ENCODE data around the gene COL21A1. TPM values are rescaled to one million over a fixed set of nuclear protein-coding genes. Genes with fewer than 3 reads are reported as not detected.

COL21A1 gene
- total RNA-seq, 1 donor from 2014 or later = 0.57 TPM

DNA sequence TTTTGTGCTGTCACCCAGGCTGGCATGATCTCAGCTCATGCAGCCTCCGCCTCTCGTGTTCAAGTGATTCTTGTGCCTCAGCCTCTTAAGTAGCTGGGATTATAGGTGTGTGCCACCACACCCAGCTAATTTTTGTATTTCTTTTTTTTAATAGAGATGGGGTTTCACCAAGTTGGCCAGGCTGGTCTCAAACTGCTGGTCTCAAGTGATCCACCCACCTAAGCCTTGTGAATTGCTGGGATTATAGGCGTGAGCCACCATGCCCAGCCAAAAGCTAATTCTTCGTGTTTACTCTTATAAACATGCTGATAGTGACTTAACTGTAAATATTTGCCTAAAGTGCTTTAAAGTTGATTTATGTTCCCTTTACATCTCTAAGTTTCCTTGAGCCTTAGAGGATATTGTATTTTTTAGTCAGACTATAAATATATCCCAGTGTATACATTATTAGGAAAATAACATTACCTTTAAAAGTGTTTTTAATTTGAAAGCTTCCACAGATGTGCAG is 91.7 kb downstream of the COL21A1 start:
- Histone ChIP-seq H3K4me2 (ENCODE audit: low read length) (no peak overlapping the region), H2AFZ (ENCODE audit: low read depth, low read length) (no peak overlapping the region), H3K4me1 (ENCODE audit: insufficient read depth, low read length) (peaks cover 3% of the 10 kb centered on the region), H3K36me3 (ENCODE audit: insufficient read depth, low read length) (no peaks in the 10 kb centered on the region), H3K9me3 (ENCODE audit: insufficient read depth, low read depth, low read length) (peaks cover 7% of the 10 kb centered on the region), H3K9ac (ENCODE audit: low read length) (no peak overlapping the region), H3K27me3 (ENCODE audit: insufficient read depth, low read length) (no peaks in the 10 kb centered on the region), H4K20me1 (ENCODE audit: insufficient read depth, low read length) (no peaks in the 10 kb centered on the region), H3K79me2 (ENCODE audit: insufficient read depth, low read length) (no peaks in the 10 kb centered on the region), H3K4me3 (ENCODE audit: insufficient read depth, low read depth, low read length) (no peak overlapping the region), H3K27ac (ENCODE audit: low read depth, low read length) (no peak overlapping the region)
- DNase-seq (ENCODE audit: low read depth) = no peak
- no peak for TF ChIP-seq EZH2 (IDR thresholded peaks at IDR 0.05; ENCODE audit: insufficient read depth, low read length)
- TF ChIP-seq, protein P1, sequence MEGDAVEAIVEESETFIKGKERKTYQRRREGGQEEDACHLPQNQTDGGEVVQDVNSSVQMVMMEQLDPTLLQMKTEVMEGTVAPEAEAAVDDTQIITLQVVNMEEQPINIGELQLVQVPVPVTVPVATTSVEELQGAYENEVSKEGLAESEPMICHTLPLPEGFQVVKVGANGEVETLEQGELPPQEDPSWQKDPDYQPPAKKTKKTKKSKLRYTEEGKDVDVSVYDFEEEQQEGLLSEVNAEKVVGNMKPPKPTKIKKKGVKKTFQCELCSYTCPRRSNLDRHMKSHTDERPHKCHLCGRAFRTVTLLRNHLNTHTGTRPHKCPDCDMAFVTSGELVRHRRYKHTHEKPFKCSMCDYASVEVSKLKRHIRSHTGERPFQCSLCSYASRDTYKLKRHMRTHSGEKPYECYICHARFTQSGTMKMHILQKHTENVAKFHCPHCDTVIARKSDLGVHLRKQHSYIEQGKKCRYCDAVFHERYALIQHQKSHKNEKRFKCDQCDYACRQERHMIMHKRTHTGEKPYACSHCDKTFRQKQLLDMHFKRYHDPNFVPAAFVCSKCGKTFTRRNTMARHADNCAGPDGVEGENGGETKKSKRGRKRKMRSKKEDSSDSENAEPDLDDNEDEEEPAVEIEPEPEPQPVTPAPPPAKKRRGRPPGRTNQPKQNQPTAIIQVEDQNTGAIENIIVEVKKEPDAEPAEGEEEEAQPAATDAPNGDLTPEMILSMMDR (IDR thresholded peaks at IDR 0.05; ENCODE audit: insufficient read depth, low read depth, low read length) = no peak
- peaks cover 8% of the 10 kb centered on the region for H3K9me3 Mint-ChIP-seq (ENCODE audit: unreplicated experiment)
- no peak for FAIRE-seq
- no peak overlapping the region for H3K4me3 Mint-ChIP-seq (ENCODE audit: unreplicated experiment)
- no peaks in the 10 kb centered on the region for H3K27me3 Mint-ChIP-seq (ENCODE audit: low read depth, unreplicated experiment)
- no peaks in the 10 kb centered on the region for H3K4me1 Mint-ChIP-seq (ENCODE audit: low read depth, unreplicated experiment)
- H3K36me3 Mint-ChIP-seq (ENCODE audit: low read depth, unreplicated experiment) = no peaks in the 10 kb centered on the region
- H3K27ac Mint-ChIP-seq (ENCODE audit: unreplicated experiment) = no peak overlapping the region

DNA sequence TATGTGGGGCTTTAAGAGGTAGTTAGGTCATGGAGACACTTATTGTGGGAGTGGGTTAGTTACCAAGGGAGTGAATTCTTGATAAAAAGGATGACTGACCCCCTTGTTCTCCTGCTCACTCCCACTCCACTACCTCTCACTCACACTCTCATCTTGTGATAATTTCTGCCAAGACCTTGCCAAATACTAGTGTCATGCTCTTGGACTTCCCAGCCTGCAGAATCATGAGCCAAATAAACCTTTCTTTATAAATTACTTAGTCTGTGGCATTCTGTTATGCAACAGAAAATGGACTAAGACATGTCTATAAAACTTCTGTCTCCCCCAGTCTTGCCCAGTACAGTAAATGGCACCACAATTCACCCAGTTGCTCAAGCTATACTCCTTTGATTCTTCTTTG is 93.3 kb downstream of the COL21A1 start:
- H3K79me2 ChIP-seq (ENCODE audit: insufficient read depth, low read length) = no peaks in the 10 kb centered on the region
- Mint-ChIP-seq H3K36me3 (ENCODE audit: low read depth, unreplicated experiment) (no peaks in the 10 kb centered on the region), H3K27ac (ENCODE audit: unreplicated experiment) (no peak overlapping the region), H3K4me3 (ENCODE audit: unreplicated experiment) (no peak overlapping the region), H3K27me3 (ENCODE audit: low read depth, unreplicated experiment) (no peaks in the 10 kb centered on the region), H3K9me3 (ENCODE audit: unreplicated experiment) (peaks cover 13% of the 10 kb centered on the region), H3K4me1 (ENCODE audit: low read depth, unreplicated experiment) (no peaks in the 10 kb centered on the region)
- no peak for TF ChIP-seq EZH2 (IDR thresholded peaks at IDR 0.05; ENCODE audit: insufficient read depth, low read length)
- TF ChIP-seq, protein P1 (IDR thresholded peaks at IDR 0.05; ENCODE audit: insufficient read depth, low read depth, low read length) = no peak
- no peak overlapping the region for H3K27ac ChIP-seq (ENCODE audit: low read depth, low read length)
- FAIRE-seq (no peak), DNase-seq (ENCODE audit: low read depth) (no peak)
- no peak overlapping the region for H3K4me2 ChIP-seq (ENCODE audit: low read length)
- no peaks in the 10 kb centered on the region for H3K27me3 ChIP-seq (ENCODE audit: insufficient read depth, low read length)
- no peak overlapping the region for H2AFZ ChIP-seq (ENCODE audit: low read depth, low read length)
- H3K9ac ChIP-seq (ENCODE audit: low read length) = no peak overlapping the region
- H3K4me3 ChIP-seq (ENCODE audit: insufficient read depth, low read depth, low read length) = no peak overlapping the region
- no peaks in the 10 kb centered on the region for H3K36me3 ChIP-seq (ENCODE audit: insufficient read depth, low read length)
- peaks cover 7% of the 10 kb centered on the region for H3K9me3 ChIP-seq (ENCODE audit: insufficient read depth, low read depth, low read length)
- H4K20me1 ChIP-seq (ENCODE audit: insufficient read depth, low read length) = no peaks in the 10 kb centered on the region
- H3K4me1 ChIP-seq (ENCODE audit: insufficient read depth, low read length) = peaks cover 3% of the 10 kb centered on the region

DNA sequence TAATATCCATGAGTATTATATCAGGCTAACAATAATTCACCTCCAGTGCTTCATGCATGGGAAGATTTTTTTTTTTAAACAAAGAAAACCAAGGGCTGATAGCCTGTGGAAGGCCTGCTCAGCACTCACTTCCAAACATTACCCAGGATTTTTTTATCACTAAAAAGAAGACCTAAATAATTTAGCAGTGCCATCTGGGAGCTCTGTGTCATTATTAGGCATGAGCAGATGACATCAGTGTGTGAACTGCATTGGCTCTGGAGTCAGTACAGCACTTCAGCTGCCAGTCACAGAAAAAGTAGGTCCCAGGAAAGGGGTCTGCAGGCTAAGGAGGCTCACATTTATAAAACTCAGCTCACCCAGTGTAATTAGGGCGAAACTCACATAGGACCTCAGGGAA is 94.8 kb downstream of the COL21A1 start:
- Histone ChIP-seq H3K36me3 (ENCODE audit: insufficient read depth, low read length) (no peaks in the 10 kb centered on the region), H3K4me2 (ENCODE audit: low read length) (no peak overlapping the region), H3K4me1 (ENCODE audit: insufficient read depth, low read length) (peaks cover 3% of the 10 kb centered on the region), H4K20me1 (ENCODE audit: insufficient read depth, low read length) (no peaks in the 10 kb centered on the region), H3K9me3 (ENCODE audit: insufficient read depth, low read depth, low read length) (peaks cover 7% of the 10 kb centered on the region), H3K4me3 (ENCODE audit: insufficient read depth, low read depth, low read length) (no peak overlapping the region), H3K79me2 (ENCODE audit: insufficient read depth, low read length) (no peaks in the 10 kb centered on the region), H2AFZ (ENCODE audit: low read depth, low read length) (no peak overlapping the region), H3K9ac (ENCODE audit: low read length) (no peak overlapping the region), H3K27ac (ENCODE audit: low read depth, low read length) (no peak overlapping the region), H3K27me3 (ENCODE audit: insufficient read depth, low read length) (no peaks in the 10 kb centered on the region)
- Mint-ChIP-seq H3K27ac (ENCODE audit: unreplicated experiment) (no peak overlapping the region), H3K4me3 (ENCODE audit: unreplicated experiment) (no peak overlapping the region), H3K27me3 (ENCODE audit: low read depth, unreplicated experiment) (no peaks in the 10 kb centered on the region), H3K4me1 (ENCODE audit: low read depth, unreplicated experiment) (no peaks in the 10 kb centered on the region), H3K9me3 (ENCODE audit: unreplicated experiment) (peaks cover 13% of the 10 kb centered on the region), H3K36me3 (ENCODE audit: low read depth, unreplicated experiment) (no peaks in the 10 kb centered on the region)
- DNase-seq (ENCODE audit: low read depth) (no peak), FAIRE-seq (no peak)
- TF ChIP-seq, protein P1 (IDR thresholded peaks at IDR 0.05; ENCODE audit: insufficient read depth, low read depth, low read length) = no peak
- no peak for TF ChIP-seq EZH2 (IDR thresholded peaks at IDR 0.05; ENCODE audit: insufficient read depth, low read length)
